Activated T-cell treated with anti-CD3 and anti-CD28 coated beads, Interleukin-2, amount 50 U/mL, for 24 hours (primary cell): ENCODE measurements around the gene RGL1.

Experiments
- DNase-seq: peaks from one replicate; pipeline ENCODE4 v3.0.0-alpha.2; 2020
- H3K27ac Mint-ChIP-seq: 2 replicates; pipeline ENCODE4 v1.8.0; 2020; ENCODE audit warnings: mild to moderate bottlenecking, mixed read lengths
- H3K27me3 Mint-ChIP-seq: 2 replicates; pipeline ENCODE4 v1.8.0; 2020; ENCODE audit warnings: mixed read lengths
- H3K36me3 Mint-ChIP-seq: 2 replicates; pipeline ENCODE4 v1.8.0; 2020; ENCODE audit warnings: low read depth, mixed read lengths
- H3K4me1 Mint-ChIP-seq: 2 replicates; pipeline ENCODE4 v1.8.0; 2020; ENCODE audit warnings: low read depth, mixed read lengths
- H3K4me3 Mint-ChIP-seq: 2 replicates; pipeline ENCODE4 v1.8.0; 2020; ENCODE audit warnings: mild to moderate bottlenecking, moderate library complexity, mixed read lengths
- H3K9me3 Mint-ChIP-seq: 2 replicates; pipeline ENCODE4 v1.8.0; 2020; ENCODE audit warnings: mixed read lengths

RGL1 gene

DNA sequence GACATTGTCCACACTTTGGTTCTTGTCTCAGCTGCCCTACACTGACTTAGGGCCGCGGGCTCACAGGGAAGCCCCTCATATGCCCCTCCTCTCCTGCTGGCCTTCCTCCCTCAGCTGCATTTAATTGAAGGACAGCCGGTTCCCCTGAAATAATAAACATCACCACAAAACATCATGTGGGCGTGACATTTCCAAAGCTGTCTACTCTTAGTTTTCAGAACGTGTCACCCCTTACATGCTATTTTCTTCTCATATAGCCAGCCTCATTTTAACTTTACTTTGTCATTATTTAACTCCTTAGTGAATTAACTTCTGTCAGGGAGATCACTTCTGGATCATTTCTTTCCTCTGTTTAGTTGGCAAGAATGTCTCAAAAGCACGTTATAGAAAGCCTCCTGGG is 129.4 kb downstream of the RGL1 start:
- no peaks in the 10 kb centered on the region for H3K27me3 Mint-ChIP-seq
- DNase-seq, result no peak
- H3K9me3 Mint-ChIP-seq, result no peaks in the 10 kb centered on the region
- no peaks in the 10 kb centered on the region for H3K36me3 Mint-ChIP-seq
- H3K4me3 Mint-ChIP-seq, result no peak overlapping the region
- H3K27ac Mint-ChIP-seq, result no peak overlapping the region
- peaks cover 4% of the 10 kb centered on the region for H3K4me1 Mint-ChIP-seq

DNA sequence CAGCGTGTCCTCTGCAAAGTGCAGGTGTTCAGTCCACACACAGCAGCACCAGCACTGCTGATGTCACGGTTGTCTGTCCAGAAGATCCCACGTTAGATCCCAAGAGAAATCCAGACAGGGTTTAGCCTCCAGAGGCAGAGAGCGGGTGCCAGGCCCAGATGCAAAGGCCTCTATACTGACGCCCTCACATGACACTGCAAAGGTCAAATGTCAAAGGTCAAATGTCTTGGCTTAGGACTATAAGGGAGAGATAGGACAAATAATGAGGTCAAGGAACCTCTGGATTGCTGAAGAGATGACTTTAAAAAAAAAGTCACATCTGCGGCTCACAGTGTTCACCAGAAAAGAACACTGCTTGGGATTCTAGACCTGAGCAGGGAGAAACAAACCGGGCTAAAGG is 131.1 kb downstream of the RGL1 start:
- no peaks in the 10 kb centered on the region for H3K9me3 Mint-ChIP-seq
- H3K27me3 Mint-ChIP-seq, result no peaks in the 10 kb centered on the region
- no peak overlapping the region for H3K27ac Mint-ChIP-seq
- peaks cover 4% of the 10 kb centered on the region for H3K4me1 Mint-ChIP-seq
- H3K4me3 Mint-ChIP-seq, result no peak overlapping the region
- no peak for DNase-seq
- H3K36me3 Mint-ChIP-seq, result no peaks in the 10 kb centered on the region

DNA sequence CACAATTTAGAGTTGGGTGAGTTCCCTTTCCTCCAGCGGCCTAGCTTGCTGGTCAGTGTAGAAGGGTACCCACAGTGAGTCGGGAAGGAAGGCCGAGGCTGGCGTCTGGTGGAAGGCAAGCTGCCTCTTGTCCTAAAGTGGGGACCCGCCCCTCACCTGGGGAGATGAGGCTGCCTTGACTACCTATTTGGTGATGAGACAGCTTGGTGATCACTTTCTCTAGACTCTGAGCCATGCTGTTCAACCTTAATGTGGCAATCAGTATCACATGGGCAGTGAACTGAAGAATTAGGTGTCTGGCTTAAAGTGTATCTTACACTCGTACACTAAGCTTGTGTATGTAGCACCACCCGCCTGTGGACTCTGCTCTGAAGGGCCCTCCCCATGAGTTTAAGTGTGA is 131.9 kb downstream of the RGL1 start:
- H3K36me3 Mint-ChIP-seq, result no peaks in the 10 kb centered on the region
- peaks cover 4% of the 10 kb centered on the region for H3K4me1 Mint-ChIP-seq
- no peaks in the 10 kb centered on the region for H3K9me3 Mint-ChIP-seq
- H3K27ac Mint-ChIP-seq, result no peak overlapping the region
- DNase-seq, result no peak
- H3K4me3 Mint-ChIP-seq, result no peak overlapping the region
- no peaks in the 10 kb centered on the region for H3K27me3 Mint-ChIP-seq

DNA sequence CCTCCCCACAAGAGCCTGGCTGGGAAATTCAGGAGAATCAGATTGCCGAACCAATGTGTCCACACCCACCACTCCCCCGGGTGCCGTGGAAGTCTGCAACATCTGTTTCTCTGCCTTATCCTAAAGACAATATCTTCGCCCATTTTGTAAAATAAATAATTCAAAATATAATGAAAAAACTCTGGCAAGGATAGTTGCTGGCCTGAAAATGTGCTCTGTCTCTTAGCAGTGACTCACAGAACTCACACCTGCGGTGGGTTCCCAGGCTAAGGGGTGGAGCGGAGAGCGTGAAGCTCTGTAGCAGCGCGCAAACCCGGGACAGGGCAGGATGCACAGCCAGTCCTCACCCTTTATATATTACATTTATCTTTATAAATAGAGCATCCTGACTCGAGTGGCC is 132.7 kb downstream of the RGL1 start:
- H3K4me1 Mint-ChIP-seq, result peaks cover 4% of the 10 kb centered on the region
- no peak overlapping the region for H3K4me3 Mint-ChIP-seq
- no peaks in the 10 kb centered on the region for H3K36me3 Mint-ChIP-seq
- no peak overlapping the region for H3K27ac Mint-ChIP-seq
- DNase-seq, result no peak
- no peaks in the 10 kb centered on the region for H3K9me3 Mint-ChIP-seq
- H3K27me3 Mint-ChIP-seq, result no peaks in the 10 kb centered on the region

DNA sequence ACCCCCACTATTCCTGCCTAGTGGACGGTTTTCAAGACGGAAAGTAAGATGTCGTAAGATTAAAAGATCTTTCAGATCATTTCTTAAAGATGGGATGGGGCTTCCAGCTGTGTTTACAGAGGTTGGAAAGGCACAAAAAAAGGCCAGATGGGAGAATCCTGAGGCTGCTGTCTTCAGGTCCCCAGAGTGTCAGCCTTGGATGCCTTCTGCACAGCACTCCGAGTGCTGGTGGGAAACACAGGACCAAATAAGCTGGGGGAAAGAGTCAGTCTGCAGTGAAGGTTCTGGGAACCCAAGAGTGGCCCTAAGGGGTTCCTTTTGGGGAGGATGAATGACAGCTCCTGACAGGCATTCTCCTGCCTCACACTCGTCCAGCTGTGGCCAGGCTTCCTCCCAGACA is 136.1 kb downstream of the RGL1 start:
- Mint-ChIP-seq H3K27me3 (no peaks in the 10 kb centered on the region), H3K4me3 (no peak overlapping the region), H3K36me3 (no peaks in the 10 kb centered on the region), H3K9me3 (no peaks in the 10 kb centered on the region), H3K4me1 (no peaks in the 10 kb centered on the region), H3K27ac (no peak overlapping the region)
- no peak for DNase-seq

DNA sequence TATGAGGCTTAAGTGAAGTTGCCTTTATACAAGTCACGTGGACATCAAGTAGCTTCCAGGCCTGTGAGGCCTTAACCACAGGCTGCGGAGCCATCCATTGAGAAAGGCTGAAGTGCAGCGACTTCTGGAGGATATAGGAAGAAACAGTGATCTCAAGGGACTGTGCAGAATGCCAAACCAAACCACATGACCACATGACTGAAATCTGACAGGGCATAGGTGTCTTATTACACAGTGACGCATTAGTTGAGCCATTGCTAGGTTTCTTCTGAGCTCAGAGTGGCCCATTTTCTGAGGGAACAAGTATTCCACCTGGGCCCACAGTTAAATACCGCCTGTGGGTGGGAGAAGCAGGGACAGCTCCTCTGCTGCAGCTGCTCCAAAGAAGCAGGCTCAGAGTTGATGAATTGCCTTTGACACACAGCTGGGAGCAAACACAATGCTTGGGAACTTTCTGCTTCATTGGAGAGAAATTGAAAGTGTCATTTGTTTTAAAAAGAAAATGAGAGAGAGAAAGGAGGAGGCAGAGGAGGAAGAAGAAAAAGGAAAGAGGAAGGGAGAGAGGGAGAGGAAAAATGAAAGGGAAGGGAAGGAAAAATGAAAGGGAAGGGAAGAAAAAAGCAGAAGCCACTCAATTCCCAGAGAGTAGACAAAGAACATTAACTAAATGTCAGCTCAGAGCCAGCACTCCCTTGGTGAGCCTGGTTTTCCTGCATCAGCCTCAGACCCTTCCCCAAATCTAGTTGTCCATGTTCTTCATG is 138.2 kb downstream of the RGL1 start:
- no peak overlapping the region for H3K27ac Mint-ChIP-seq

DNA sequence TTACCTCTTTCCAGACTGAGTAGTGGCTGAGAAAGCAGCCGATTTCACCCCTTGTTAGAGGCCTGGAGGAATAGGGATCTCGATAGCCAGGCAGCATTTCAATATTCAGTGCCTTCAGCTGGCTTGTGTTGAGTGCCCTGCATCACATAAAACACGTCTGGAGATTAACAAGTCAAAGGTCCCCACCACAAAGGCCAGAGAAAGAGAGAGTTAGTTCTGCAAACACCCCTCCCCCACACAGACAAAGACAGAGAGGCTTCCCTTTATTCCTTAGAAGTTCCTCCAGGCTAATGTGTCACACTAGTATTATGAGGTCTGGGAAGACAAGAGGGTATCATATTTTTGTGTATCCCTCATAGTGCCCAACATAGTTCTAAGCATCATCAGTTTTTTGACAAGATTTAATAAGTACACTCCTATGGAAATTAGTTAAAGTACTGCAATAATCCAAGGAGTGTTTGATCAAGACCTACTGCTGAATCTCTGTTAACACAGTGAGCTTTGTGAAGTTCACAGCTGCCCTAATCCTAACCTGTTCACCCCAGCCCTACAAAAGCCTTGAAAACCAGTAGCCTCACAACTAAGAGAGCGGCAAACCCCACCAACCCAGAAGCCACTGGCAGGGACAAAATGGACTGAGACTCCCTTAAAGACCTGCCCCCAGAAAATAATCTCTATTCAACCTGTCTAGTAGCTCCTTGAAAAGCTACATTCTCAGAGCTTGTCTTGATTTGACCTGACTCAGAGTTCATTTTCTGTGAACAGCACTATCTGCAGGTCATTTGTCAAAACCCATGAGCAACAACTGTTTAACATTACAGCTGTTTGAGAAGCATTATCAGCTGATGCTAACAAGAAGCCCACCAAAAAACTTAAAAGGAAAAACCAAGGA is 140.8 kb downstream of the RGL1 start:
- Mint-ChIP-seq H3K4me3 (no peak overlapping the region), H3K27me3 (no peaks in the 10 kb centered on the region), H3K9me3 (no peaks in the 10 kb centered on the region), H3K4me1 (no peaks in the 10 kb centered on the region), H3K36me3 (no peaks in the 10 kb centered on the region), H3K27ac (no peak overlapping the region)
- no peak for DNase-seq

More for the DNA sequence above, 138.2 kb downstream of the RGL1 start:
- Mint-ChIP-seq H3K27me3 (no peaks in the 10 kb centered on the region), H3K36me3 (no peaks in the 10 kb centered on the region), H3K9me3 (no peaks in the 10 kb centered on the region), H3K4me3 (no peak overlapping the region), H3K4me1 (no peaks in the 10 kb centered on the region)
- no peak for DNase-seq

DNA sequence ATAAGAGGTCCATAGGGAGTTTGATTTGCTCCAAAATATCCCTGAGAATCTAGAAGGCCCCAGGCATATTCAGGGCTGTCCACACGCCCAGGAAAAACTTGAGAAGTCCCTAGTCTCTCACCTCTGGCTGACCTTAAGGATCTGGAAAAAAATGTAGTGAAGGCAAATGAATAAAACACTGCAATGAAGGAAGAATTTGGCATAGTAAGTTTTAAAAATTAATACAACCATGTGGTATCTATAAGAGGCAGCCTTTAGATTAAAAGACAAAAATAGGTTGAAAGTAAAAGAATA is 141.3 kb downstream of the RGL1 start:
- Mint-ChIP-seq H3K27ac (no peak overlapping the region), H3K36me3 (no peaks in the 10 kb centered on the region), H3K4me1 (no peaks in the 10 kb centered on the region), H3K9me3 (no peaks in the 10 kb centered on the region), H3K27me3 (no peaks in the 10 kb centered on the region), H3K4me3 (no peak overlapping the region)
- DNase-seq, result no peak

DNA sequence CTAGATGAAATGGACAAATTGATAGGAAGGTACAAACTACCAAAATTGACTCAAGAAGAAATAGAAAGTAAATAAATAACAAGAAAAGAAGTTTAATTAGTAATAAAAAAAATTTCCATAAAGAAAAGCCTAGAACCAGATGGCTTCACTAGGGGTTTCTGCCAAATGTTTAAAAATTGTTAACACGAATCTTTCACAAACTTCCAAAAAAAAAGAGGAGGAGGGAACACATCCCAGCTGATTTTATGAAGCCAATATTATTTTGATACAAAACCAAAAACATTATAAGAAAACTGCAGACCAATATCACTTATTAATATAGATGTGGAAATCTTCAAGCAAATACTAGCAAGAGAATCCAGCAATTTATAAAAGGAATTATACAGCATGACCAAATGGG is 143.1 kb downstream of the RGL1 start:
- Mint-ChIP-seq H3K4me3 (no peak overlapping the region), H3K4me1 (peaks cover 8% of the 10 kb centered on the region), H3K9me3 (no peaks in the 10 kb centered on the region), H3K27ac (no peak overlapping the region), H3K36me3 (no peaks in the 10 kb centered on the region), H3K27me3 (no peaks in the 10 kb centered on the region)
- no peak for DNase-seq

DNA sequence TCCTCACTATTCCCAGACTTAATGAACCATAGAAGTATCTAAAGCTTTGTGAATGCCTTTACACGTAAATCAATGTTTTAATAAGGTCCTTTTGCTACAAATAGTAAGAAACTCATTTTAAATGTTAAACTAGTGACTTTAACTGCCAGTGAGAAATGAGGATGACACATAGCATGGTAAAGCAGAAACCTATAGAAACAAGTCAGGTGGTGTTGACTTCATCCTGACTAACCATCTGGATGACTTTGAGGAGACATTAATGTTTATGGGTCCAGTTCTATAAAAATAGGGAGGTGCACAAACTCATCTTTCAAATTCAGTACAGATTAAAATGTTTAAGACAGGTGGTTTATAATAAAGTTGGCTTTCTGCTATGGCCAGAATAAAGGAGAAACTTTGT is 147.2 kb downstream of the RGL1 start:
- Mint-ChIP-seq H3K9me3 (no peaks in the 10 kb centered on the region), H3K36me3 (no peaks in the 10 kb centered on the region), H3K4me1 (peaks cover 17% of the 10 kb centered on the region), H3K27me3 (no peaks in the 10 kb centered on the region), H3K27ac (no peak overlapping the region), H3K4me3 (no peak overlapping the region)
- no peak for DNase-seq

DNA sequence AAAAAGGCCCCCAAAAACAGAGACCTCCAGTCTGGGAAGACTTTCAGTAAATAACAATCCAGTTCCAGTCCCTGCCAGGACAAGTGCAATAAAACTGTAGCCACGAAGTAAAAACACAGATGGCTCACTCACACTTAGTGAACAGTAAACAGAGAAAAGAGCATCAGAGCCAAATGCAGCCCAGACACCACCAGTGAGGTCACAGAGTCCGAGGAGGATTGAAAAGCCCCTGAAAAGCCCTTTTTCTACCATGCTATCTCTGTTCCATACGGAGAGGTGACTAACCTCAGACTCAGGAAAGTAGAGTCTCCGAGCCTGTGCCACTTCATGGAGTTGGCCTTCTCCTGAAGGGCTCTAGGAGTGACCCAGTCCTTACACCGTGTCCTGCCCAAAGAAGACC is 148.1 kb downstream of the RGL1 start:
- H3K4me1 Mint-ChIP-seq, result peaks cover 17% of the 10 kb centered on the region
- H3K36me3 Mint-ChIP-seq, result no peaks in the 10 kb centered on the region
- H3K4me3 Mint-ChIP-seq, result no peak overlapping the region
- no peak overlapping the region for H3K27ac Mint-ChIP-seq
- no peaks in the 10 kb centered on the region for H3K27me3 Mint-ChIP-seq
- DNase-seq, result no peak
- no peaks in the 10 kb centered on the region for H3K9me3 Mint-ChIP-seq

DNA sequence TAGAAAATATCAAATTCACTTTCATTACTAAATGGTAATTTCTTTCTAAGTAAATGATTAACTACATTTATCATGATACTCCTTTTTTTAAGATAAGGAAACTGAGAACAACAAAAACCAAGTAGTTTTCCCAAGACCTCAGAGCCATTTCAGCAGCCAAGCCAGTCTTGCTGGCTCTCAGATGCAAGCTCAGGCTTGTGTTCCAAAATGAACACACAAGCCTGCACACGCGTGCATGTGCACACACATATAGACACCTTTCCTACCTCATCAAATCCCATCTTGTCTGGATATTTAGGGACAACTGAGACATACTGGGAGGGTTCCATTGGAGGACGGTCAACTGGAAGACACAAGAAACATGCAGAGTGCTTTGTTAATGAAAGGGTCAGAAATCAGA is 149.6 kb downstream of the RGL1 start:
- Mint-ChIP-seq H3K4me1 (peaks cover 17% of the 10 kb centered on the region), H3K4me3 (no peak overlapping the region), H3K27ac (no peak overlapping the region), H3K36me3 (no peaks in the 10 kb centered on the region), H3K9me3 (no peaks in the 10 kb centered on the region), H3K27me3 (no peaks in the 10 kb centered on the region)
- DNase-seq, result no peak

DNA sequence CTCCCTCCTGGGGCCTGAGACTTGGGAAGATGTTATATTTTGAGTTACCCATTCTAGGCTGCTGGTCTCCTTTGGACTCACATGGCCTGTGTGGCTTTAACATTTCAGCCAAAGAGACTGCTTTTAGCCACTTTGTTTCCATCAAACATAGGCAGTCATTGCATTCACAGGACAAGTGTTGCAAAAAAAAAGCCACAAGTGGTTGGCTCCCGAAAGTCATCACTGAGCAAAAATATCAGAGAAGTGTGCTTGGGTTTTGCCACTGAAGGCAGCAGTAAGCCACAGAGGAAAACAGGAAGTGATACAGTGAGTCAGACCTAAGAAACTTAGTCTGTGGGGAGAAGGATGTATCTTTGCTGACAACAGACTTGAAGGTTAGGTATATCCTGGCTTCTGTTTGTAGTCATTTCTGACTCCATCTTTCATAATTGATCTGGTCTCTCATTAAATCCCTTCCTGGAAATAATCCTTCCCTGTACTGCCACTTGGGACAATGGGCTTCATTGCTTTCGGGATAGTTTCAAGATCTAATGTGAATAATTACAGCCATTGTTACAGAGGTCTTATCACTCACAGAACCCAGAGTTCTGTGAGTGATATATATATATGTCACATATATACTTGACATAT is 151.8 kb downstream of the RGL1 start:
- Mint-ChIP-seq H3K4me1 (peaks cover 17% of the 10 kb centered on the region), H3K9me3 (no peaks in the 10 kb centered on the region), H3K36me3 (no peaks in the 10 kb centered on the region), H3K27me3 (no peaks in the 10 kb centered on the region), H3K4me3 (peak overlapping the region; percentile 6), H3K27ac (no peak overlapping the region)
- peak; percentile 44 for DNase-seq

DNA sequence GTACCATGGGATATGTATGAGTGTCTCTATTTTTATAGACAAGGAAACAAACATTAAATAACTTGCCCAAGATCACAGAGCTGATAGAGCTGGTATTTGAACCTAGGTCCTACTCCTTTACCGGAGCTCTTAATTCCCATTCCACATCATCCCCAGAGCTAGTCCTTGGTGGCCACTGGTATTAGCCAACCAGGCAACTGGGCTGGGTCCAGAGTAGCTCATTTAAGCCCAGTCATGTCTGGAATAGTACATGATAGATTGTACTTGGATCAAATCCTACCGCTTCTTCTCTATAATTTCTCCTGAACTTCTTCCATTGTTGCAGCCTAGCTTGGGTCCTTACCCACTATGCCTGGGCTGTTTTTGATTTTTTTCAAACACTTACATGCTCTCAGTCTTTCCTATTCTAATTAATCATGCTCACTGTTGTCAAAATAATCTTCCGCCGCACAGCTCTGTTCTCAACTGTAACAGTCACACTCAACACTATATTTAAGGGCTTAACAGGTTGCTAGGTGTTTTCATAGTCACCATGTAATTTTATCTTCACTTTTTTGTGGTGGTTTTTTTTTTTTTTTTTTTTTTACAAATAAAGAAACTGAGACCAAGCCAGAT is 152.4 kb downstream of the RGL1 start:
- no peaks in the 10 kb centered on the region for H3K9me3 Mint-ChIP-seq
- H3K27ac Mint-ChIP-seq, result no peak overlapping the region
- no peaks in the 10 kb centered on the region for H3K27me3 Mint-ChIP-seq
- peaks cover 11% of the 10 kb centered on the region for H3K4me1 Mint-ChIP-seq
- H3K4me3 Mint-ChIP-seq, result no peak overlapping the region
- no peaks in the 10 kb centered on the region for H3K36me3 Mint-ChIP-seq
- no peak for DNase-seq

DNA sequence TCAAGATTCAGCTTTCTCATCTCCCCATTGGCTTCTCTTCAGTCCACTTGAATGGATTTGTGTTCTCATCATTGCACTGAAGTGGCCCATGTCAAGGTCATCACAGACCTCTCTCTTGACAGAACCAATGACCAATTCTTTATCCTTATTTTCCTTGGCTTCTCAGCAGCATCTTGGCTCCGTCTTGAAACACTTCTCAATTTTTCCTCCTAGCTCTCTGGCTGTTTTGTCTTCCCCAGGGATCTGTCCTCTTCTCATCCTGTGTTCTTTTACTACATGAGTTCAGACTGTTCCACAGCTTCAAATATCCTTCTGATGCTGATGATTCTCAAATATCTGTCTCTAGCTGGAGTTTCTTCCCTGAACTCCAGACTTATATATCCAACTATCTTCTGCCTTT is 154.0 kb downstream of the RGL1 start:
- H3K9me3 Mint-ChIP-seq, result no peaks in the 10 kb centered on the region
- H3K36me3 Mint-ChIP-seq, result no peaks in the 10 kb centered on the region
- H3K4me3 Mint-ChIP-seq, result no peak overlapping the region
- H3K27me3 Mint-ChIP-seq, result no peaks in the 10 kb centered on the region
- DNase-seq, result no peak
- peaks cover 17% of the 10 kb centered on the region for H3K4me1 Mint-ChIP-seq
- H3K27ac Mint-ChIP-seq, result no peak overlapping the region
